Hindlimb muscle (tissue), 1 donor: Measurements from ENCODE around the gene RSPO3. TPM values are rescaled to one million over a fixed set of nuclear protein-coding genes. Genes with fewer than 3 reads are reported as not detected.
"Not testable (repeated sequence)": the region's sequence is repeated elsewhere in the genome, so short reads cannot be mapped to it uniquely, and the experiment has no call there.

Experiments
- DNase-seq: peaks from one replicate; pipeline ENCODE4 v3.0.0-alpha.2; 2013
- polyA plus RNA-seq: library from polyadenylated mRNA; unstranded; fragments of 120-200 nt; gene quantifications from one replicate; pipeline ENCODE4 v1.2.1, GENCODE V29; 2013; ENCODE audit not compliant: insufficient read length

RSPO3 gene
- polyA plus RNA-seq, 1 donor: 12.7 TPM

- DNase-seq: no peak
These were observed 88.1 kb downstream of the RSPO3 start for GRCh38 chr6:127206531-127207095.

DNA sequence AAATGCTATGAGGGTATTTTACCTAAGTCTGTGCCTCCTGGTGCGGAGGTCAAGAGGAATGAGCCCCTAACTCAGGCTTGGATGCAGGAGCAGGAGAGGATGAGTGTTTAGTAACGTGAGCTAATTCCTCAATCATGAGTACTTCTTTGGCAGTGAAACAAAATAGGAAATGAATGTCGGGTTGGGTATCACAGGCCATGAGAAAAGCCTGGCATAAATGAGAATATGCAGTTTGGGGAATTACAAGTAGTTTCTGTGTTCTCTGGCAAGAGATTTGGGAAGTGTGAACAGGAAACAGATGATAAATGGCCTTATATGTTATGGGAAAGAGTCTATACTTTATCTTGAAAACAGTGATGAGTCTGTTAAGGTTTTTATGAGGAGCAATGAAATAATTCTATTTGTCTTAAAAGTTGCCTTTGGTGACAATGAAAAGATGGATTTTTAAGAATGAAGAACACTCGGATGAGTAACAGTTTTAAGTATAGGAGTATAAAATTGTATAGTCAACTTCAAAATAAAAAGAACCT lies 89.2 kb downstream of the RSPO3 start:
- DNase-seq: no peak

- DNase-seq: no peak
These were observed 92.3 kb downstream of the RSPO3 start for GRCh38 chr6:127210725-127211124.

DNA sequence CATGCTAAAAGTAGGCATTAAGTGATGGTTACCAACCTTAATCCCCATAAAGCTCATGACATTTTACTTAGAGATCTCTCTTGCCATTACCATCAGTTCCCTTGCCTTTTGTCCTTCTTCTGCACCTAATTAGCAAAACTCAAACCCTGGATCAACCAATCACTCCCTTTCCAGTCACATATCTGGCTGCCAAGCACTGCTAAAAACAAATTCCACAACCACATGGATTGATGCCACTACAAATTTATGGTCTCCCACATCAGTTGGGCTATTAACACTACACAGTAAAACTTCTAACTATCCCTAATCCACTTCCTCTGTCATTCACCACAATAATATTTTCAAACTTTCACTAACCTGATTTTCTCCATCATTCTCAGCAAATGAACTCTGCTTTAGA lies 93.9 kb downstream of the RSPO3 start:
- DNase-seq: no peak

DNA sequence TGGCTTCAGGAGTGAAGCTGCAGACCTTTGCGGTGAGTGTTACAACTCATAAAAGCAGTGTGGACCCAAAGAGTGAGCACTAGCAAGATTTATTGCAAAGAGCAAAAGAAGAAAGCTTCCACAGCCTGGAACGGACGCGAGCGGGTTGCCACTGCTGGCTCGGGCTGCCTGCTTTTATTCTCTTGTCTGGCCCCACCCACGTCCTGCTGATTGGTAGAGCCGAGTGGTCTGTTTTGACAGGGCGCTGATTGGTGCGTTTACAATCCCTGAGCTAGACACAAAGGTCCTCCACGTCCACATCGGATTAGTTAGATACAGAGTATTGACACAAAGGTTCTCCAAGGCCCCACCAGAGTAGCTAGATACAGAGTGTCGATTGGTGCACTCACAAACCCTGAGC lies 95.6 kb downstream of the RSPO3 start:
- DNase-seq: not testable (repeated sequence)

DNA sequence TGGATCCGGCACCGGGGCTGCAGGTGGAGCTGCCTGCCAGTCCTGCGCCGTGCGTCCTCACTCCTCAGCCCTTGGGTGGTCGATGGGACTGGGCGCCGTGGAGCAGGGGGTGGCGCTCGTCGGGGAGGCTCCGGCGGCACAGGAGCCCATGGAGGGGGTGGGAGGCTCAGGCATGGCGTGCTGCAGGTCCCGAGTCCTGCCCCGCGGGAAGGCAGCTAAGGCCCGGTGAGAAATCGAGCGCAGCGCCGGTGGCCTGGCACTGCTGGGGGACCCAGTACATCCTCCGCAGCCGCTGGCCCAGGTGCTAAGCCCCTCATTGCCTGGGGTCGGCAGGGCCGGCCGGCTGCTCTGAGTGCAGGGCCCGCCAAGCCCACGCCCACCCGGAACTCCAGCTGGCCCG lies 96.1 kb downstream of the RSPO3 start:
- not testable (repeated sequence) for DNase-seq

DNA sequence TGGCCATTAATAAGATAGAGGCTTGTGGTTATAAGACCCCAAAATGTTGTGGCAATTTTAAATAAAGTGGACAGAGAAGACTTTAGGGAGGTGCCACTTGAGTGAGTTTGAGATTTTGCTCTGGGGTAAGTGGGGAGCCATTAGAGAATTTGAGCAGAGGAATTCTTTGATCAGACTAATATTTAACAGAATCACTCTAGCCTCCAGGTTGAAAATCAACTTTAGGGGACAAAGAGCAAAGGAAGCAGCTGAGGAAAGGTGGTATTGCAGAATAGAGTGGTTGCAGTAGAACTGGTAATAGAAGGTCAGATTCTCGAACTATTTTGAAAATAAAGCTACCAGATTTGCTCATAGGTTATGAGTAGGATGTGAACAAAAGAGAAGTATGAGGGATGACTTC lies 97.5 kb downstream of the RSPO3 start:
- DNase-seq: no peak

- no peak for DNase-seq
These were observed 98.6 kb downstream of the RSPO3 start for GRCh38 chr6:127216810-127217789.

- DNase-seq: no peak
These were observed 101.4 kb downstream of the RSPO3 start for GRCh38 chr6:127219869-127220268.

DNA sequence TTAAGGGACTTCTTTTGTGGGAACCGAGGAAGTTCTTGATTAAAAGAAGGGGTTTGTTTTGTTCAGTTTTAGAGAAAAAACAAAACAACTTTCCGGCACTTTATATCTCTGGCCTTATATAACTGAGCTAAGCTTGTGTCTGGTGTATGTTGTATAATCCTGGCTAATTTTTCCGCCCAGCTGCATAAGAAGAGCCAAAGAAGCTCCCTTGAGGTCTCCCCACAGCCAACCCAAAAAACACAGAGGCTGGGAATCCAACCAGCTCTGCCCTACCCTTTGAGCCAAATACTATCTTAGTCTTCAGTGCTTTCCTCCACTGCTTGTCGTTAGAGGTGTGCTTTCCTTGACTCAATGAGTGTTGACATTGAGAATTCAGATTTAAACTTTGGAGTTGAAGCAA lies 102.7 kb downstream of the RSPO3 start:
- DNase-seq: no peak

DNA sequence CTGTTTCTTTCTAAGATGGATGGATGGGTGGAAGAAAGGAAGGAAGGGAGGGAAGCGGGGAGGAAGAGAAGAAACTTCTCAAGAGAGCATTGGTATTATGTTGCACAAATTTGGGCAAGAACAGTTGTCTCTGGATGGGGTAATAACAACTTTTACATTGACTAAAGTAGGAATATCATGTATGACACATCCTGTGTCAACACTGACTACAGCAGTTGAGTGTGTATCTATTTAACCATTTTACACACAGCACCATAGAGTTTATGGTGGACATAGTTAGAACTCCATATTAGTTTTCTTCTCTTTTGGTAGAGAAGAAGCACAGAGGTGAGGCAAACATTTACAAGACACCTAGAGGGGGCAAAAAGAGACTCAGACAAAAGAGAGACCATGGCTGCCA lies 103.9 kb downstream of the RSPO3 start:
- no peak for DNase-seq

DNA sequence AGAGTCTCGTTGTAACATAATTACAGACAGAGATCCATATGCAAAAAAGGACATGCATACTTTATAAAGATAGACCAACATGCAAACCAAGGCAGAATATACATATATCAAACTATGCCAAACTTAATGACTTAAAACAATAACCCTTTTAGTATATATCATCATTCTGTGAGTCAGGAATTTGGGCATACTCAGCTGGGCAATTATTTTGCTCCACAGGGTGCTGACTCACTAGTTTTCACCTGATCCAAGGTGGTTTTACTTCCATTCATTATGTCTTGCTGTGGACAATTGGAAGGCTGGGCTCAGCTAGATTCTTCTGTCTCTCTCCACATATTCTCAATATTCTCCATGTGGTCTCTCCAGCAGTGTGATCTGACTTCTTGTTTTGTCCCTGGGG lies 107.0 kb downstream of the RSPO3 start:
- DNase-seq: no peak

DNA sequence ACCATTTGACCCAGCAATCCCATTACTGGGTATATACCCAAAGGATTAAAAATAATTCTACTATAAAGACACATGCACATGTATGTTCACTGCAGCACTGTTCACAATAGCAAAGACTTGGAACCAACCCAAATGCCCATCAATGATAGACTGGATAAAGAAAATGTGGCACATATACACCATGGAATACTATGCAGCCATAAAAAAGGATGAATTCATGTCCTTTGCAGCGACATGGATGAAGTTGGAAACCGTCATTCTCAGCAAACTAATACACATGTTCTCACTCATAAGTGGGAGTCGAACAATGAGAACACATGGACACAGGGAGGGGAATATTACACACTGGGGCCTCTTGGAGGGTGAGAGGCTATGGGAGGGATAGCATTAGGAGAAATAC lies 115.3 kb downstream of the RSPO3 start:
- not testable (repeated sequence) for DNase-seq

- no peak for DNase-seq
These were observed 125.0 kb downstream of the RSPO3 start for GRCh38 chr6:127243501-127243900.

Other genes with a start within 250 kb of the RSPO3 start
- 55.8 TPM for gene RNF146, start 148.2 kb downstream of the RSPO3 start, polyA plus RNA-seq
- gene ECHDC1, start 224.9 kb downstream of the RSPO3 start, polyA plus RNA-seq: 59.7 TPM